ENCODE measurements around the gene KIF19.

GRCh38 chr17:74330446-74330845 lies 4.4 kb downstream of the KIF19 start:
- TF ChIP-seq SIN3A (conservative IDR thresholded peaks at IDR 0.05 in 1 of 2, IDR thresholded peaks at IDR 0.05 in 1 of 2; ENCODE audit: low read depth in 1 of 2, low read length in 2 of 2) = no peak
- TF ChIP-seq CEBPB (IDR thresholded peaks at IDR 0.05; ENCODE audit: low read depth, low read length) = no peak
- no peak for TF ChIP-seq EZH2 (IDR thresholded peaks at IDR 0.05; ENCODE audit: low read depth, low read length, severe bottlenecking)
- no peak for TF ChIP-seq BACH1 (IDR thresholded peaks at IDR 0.05; ENCODE audit: low read length)

All from H1 (cell line).